Activated CD4-positive, CD25-positive, alpha-beta regulatory T cell treated with anti-CD3 and anti-CD28 coated beads, Interleukin-2, amount 50 U/mL, for 16 hours (primary cell): ENCODE data around the gene CCDC191.

Source experiments
- DNase-seq: peaks from one replicate; pipeline ENCODE4 v3.0.0-alpha.2; 2020; ENCODE audit warnings: low read depth, low spot score

Gene CCDC191

GRCh38 chr3:114057011-114057347, 653 bp upstream of the CCDC191 start:
- no peak for DNase-seq

GRCh38 chr3:114052216-114052615, 4.1 kb downstream of the CCDC191 start:
- no peak for DNase-seq

- DNase-seq = no peak
Measured at GRCh38 chr3:114043205-114043604, 13.1 kb downstream of the CCDC191 start.

- no peak for DNase-seq
Measured at GRCh38 chr3:114035896-114036295, 20.4 kb downstream of the CCDC191 start.

- DNase-seq = no peak
Measured at GRCh38 chr3:114034787-114035545, 21.4 kb downstream of the CCDC191 start.

- no peak for DNase-seq
Measured at GRCh38 chr3:114034211-114034610, 22.1 kb downstream of the CCDC191 start.

GRCh38 chr3:114033721-114034120, 22.6 kb downstream of the CCDC191 start:
- no peak for DNase-seq

- DNase-seq = no peak
Measured at GRCh38 chr3:114026331-114026730, 30.0 kb downstream of the CCDC191 start.

- DNase-seq = no peak
Measured at GRCh38 chr3:114025451-114025850, 30.9 kb downstream of the CCDC191 start.

GRCh38 chr3:114022145-114022802, 34.1 kb downstream of the CCDC191 start:
- DNase-seq = no peak

- DNase-seq = no peak
Measured at GRCh38 chr3:114020907-114021306, 35.4 kb downstream of the CCDC191 start.

GRCh38 chr3:114019486-114019885, 36.8 kb downstream of the CCDC191 start:
- no peak for DNase-seq

GRCh38 chr3:114014211-114014610, 42.1 kb downstream of the CCDC191 start:
- DNase-seq = no peak

GRCh38 chr3:114011059-114011797, 45.1 kb downstream of the CCDC191 start:
- no peak for DNase-seq

- DNase-seq = no peak
Measured at GRCh38 chr3:114005481-114005880, 50.8 kb downstream of the CCDC191 start.

- DNase-seq = no peak
Measured at GRCh38 chr3:113985541-113985940, 70.8 kb downstream of the CCDC191 start.

GRCh38 chr3:113983544-113983943, 72.8 kb downstream of the CCDC191 start:
- no peak for DNase-seq

- DNase-seq = no peak
Measured at GRCh38 chr3:113981803-113982202, 74.5 kb downstream of the CCDC191 start.

- DNase-seq = no peak
Measured at GRCh38 chr3:113979916-113980315, 76.4 kb downstream of the CCDC191 start.

GRCh38 chr3:113977822-113978221, 78.5 kb downstream of the CCDC191 start:
- no peak for DNase-seq

- no peak for DNase-seq
Measured at GRCh38 chr3:113968986-113969385, 87.3 kb downstream of the CCDC191 start.

GRCh38 chr3:113966172-113966571, 90.2 kb downstream of the CCDC191 start:
- no peak for DNase-seq

GRCh38 chr3:113963879-113964278, 92.4 kb downstream of the CCDC191 start:
- no peak for DNase-seq
